NCI-H187 treated with DMSO at 0.1 percent for 48 hours (cell line): Measurements from ENCODE around the gene F8.
"Not testable (repeated sequence)": the region's sequence is repeated elsewhere in the genome, so short reads cannot be mapped to it uniquely, and the experiment has no call there.

Experiments
- DNase-seq: peaks from one replicate; lab custom pipeline; 2025; lab: John Stamatoyannopoulos, UW

F8 gene

DNA sequence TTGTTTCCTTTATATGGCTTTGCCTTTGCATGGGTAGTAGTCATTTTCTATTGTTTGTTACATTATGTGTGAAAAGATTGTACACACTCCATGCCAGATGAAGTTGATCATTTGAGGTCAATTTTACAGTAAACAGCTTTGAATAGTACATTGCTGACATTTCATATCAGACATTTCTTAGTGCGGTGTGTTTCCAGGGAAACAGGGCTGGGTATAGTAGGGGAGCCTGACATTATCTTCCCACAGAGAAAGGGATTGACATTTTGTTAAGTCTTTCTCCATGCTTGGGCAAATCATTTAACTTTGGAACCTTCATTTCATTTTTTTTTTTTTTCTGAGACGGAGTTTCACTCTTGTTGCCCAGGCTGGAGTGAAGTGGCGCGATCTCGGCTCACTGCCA is 9.1 kb upstream of the F8 start:
- DNase-seq, result no peak

DNA sequence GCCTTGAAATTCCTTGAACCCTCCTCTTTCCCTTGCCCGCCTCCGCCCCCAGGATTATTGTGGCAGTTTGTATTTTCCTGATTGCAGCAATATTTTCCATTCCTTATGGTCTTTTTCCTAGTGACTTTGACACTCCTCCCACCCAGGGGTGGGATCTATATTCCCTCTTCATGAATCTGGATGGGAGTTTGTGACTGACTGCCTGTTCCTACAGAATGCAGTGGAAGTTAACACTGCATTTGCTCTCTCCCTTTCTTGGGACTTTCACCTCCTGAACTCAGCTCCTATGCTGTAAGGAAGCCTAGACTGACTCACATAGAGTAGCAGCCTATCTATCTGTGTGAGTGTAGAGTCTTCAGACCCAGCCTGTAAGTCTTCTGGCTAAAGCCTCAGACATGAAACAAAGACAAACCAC is 6.4 kb upstream of the F8 start:
- no peak for DNase-seq

DNA sequence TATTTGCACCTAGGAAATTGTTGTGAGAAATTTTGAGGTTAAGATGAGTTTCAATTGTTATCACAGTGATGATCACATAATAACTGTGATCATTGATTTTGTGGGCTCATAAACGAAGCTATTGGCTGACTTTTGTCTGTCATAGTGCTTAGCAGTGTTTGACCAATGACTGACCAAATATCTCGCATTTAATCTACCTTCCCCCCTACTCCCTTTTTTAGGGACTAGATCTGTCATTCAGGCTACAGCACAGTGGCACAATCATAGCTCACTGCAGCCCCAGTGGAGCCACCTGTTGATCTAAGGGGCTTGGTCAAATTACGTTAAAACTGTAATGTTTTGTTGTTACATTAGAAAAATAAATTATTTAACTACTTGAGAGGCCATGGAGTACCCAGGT is 5.6 kb upstream of the F8 start:
- no peak for DNase-seq

DNA sequence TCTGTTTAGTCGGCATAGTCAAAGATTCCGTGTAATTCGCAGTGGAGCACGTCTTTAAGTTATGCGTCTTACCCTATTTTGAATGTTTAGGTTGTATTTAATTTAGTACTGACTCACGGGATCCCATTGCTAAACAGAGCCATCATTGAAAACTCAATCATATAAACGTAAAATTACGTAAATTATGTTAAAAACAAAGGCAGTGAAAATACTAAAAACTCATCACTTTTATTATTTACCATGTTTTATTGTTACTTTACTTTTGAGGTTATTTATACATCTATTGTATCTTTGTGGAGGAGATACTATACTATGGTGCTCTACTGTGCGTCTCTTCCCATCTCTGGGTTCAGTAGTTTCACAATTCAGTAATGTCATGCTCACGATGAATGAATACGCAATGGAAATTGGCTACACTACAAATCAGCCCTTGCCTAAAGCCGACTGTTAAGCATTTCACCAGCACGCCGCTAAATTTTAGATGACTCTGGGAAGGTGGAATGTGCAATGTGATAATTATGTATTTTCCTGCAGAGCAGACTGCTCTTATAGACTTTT is 5.1 kb upstream of the F8 start:
- DNase-seq, result no peak

DNA sequence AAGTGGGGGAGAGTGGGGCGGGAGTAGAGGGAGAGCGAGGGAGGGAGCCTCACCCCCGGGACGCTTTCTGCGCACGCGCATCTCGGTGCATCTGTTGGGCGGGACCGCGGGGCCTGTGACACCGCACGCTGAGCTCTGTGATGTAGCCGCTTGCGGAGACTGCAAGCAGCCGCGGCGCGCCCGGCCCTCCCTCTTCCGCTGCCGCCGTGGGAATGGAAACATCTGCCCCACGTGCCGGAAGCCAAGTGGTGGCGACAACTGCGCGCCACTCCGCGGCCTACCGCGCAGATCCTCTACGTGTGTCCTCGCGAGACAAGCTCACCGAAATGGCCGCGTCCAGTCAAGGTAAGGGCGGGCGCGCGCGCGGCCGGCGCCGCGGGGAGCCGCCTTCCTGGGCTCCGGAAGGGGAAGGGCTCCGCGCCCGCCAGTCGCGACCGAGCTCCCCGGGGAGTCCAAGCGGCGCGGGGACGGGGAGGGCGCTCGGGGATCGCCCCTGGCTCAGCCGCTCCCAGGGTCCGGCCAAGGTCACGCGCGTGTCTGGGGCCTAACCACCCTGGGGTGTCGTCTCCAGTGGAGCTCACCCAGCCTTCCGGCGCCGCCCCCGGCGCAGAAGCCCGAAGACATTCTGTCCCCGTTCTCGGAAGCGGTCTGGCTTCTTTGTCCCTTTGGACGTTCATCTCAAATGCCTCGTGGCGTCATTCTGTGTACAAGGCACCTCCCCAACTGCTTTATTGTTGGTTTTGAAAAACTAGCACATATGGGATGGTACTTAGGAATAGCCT is 4.4 kb upstream of the F8 start, which contains the start of gene FUNDC2:
Gene FUNDC2, plus strand, starts transcription at position 118 of the 782 bp plus-strand sequence. Its CDS starts 95 bp downstream, at position 213.
- peak; percentile 77 for DNase-seq

DNA sequence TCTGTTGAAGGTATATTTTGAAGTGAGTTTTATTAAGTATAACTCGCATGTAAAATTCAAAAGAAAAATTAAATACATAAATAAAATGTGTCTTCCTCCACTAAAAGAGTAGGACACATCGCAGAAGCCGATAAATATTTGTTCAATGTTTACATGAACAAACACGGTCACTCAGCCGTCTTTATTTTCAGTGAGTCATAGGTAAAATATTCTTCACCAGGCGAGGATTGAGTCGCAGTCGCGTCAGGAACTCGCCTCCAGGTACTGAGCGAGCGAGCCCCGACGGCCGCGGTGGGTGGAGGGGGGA is 3.9 kb upstream of the F8 start:
- no peak for DNase-seq

DNA sequence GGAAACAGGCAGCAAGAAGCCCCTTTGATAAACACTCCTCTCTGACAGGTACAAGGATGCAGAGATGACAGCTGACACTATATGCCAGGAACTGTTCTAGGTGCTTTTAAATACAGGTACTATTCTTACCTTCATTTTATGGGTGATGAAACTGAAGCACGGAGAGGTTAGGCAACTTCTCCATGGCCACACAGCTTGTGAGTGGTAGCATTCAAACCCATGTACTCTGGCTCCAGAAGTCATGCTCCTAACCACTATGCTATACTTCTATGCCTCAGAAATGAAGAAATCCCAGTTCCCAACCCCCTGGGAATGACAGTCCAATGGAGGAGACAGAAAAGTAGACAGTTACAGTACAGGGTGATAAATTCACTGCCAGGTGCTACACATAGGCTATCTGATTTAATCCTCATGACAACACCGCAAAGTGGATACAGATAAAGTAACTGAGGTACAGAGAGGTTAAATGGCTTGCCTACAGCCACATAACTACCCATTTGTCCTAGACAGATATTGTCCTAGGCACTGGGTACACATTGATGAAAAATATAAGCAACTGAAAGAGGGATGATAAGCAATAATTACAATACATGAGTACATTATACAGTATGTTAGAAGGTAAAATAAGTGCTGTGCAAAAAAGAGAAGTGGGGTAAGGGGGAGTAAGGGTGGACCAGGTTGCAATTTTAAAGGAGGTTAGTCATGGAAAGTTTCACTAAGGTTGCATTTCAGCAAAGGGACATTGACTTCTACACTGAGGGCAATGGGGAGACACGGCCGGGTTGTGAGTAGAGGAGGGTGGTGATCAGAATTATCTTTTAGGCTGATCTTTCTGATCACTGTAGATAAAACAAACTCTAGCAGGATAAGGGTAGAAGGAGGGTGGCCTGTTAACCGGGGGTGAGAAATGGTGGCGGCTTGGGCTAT is 1.6 kb upstream of the F8 start:
- DNase-seq, result no peak

DNA sequence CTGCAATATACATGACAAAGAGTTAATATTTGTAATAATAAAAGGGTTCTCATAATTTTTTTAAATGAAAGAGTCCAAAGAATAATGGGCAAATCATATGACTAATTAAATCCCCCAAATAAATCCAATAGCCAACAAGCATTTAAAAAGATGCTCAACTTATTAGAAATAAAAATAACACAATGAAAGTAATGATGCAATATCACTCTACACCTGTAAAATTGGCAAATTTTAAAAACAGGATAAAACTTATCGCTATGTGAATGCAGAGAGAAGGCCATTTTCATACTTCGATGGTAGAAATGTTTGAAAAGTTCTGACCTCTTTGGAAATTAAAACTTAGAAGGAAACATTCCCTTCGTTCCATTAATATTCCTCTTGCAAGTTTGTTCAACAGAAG is 1.9 kb downstream of the F8 start:
- no peak for DNase-seq

DNA sequence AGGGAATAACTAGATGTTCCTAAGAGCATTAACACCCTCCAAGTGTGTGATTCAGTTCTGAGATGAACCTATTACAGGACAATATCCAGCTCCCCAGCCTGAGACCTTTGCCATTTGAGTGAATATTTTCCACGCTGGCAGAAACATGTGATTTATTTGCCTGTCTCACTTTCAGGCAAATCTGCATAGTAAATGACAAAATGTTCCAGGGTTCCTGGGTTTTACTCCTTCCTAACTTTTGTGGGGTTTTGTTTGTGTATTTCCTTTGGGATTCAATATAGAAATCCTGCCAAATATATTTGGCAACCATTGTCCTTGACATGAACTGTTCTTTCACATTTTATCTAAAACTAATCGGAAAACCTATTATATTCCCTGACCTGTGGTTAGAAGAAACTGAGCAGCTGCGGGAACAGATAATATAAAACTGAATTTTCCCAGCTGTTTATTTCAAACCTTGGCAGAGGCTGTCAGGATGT is 12.5 kb downstream of the F8 start:
- no peak for DNase-seq

DNA sequence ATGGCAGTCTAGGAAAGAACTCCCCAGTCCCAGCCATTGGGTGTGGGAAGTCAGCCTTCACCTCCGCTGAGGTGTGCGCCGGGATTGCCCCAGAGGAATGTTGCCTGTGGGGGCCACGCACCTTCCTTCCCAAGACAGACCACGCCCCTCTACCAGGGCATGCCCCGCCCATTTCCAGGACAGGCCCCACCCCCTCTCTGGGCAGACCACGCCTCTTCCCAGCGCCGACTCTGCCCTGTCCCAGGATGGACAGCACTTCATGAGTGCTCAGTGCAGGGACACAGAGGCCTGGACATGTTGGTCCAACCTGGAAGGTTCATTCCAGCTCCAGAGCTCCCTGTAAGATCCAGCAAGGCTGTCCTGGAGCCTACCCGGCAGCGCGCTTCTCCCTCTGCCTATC is 13.9 kb downstream of the F8 start:
- not testable (repeated sequence) for DNase-seq

DNA sequence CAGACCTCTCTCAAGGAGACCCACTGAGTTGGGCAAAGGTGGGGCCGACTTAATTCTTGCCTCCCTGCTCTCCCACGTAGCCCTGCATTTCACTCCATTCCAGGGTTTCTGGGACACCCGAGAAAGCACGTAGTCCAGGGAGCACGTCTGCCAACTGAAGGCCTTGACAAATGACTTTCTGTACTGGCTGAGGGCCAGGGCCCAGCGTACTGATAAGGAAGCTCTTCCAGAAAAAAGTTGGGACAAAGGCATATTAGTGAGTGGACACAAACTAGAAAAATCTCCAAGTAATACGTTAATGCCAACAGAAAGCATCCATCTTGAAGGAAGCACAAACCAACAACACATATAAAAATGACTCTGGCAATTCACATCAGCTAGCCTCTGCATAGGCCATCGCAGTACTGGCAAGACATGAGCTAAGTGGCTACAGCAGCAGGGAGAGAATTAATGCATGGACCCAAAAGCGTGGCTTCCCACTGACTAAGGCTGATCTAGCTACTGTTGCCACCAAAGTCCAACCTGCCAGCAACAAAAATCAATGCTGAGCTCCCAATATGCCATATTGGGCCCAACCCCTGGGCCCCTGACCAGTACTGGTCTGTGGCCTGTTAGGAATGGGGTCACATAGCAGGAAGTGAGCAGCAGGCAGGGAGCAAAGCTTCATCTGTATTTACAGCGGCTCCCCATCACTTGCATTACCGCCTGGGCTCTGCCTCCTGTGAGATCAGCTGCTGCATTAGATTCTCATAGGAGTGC is 15.4 kb downstream of the F8 start:
- not testable (repeated sequence) for DNase-seq

DNA sequence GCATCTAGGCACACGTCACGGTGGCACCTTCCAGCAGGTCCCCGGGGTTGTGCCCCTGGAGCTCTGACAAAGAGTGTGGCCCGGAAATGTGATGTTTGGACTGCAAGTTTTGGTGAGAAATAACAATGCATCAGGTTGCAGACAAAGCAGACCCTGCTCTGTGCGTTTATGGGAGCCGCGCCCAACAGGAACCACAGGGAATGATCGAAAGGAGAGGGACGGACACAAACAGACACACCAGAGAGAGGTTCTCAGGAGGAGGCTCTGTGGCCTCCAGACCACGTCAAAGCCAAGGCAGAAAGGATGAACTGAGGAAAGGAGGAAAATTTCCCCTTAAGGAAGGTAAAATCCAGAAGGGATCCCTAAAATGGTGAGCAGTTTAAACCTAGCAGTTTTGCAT is 16.1 kb downstream of the F8 start:
- DNase-seq, result not testable (repeated sequence)

DNA sequence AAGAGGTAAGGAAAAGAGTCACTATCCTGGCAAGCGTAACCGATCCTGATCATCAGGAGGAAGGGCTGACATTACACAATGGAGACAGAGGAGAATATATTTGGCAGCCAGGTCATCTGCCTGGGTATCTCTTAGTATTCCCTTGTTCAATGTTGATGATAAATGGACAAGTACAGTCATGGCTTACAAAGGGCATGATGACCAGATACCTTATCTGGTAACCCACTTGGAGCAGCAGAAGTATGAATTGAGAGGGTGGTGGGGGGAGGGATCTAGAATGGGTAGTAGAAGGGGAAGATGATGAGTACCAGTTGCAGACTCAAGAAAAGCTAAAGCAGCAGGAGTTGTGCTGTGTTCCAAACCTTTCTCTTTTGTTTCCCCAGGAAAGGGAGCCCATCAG is 17.3 kb downstream of the F8 start:
- DNase-seq, result no peak

DNA sequence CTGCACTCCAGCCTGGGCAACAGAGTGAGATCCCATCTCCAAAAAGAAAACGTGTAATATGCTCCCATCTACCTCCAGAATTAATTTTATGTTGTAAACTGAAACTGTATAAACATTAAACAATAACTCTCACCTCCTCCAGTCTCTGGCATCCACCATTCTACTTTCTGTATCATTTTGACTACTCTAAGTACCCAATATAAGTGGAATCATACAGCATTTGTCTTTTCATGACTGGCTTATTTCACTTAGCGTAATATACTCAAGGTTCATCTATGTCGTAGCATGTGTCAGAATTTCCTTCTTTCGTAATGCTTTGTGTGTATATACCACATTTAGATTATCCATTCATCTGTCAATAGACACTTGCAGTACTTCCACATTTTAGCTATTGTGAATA is 20.6 kb downstream of the F8 start:
- DNase-seq, result no peak

DNA sequence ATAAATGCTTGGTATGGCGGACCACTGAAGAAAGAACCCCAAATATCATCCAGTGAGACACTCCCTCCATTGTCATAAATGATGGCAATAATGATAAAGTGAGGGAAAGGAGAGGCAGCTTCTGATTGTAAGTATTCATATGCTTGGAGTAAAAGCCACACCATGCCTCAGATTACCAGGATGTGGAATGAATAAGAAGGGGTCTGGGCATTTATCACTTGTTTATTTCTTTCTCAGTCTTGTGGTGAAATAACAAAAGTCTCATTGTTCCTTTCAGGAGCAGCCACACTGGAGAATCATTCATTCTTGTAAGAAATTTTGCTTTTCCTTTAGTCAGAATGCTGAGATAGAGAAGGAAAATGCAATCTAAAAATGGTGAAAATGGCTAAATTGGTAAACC is 21.7 kb downstream of the F8 start:
- no peak for DNase-seq

DNA sequence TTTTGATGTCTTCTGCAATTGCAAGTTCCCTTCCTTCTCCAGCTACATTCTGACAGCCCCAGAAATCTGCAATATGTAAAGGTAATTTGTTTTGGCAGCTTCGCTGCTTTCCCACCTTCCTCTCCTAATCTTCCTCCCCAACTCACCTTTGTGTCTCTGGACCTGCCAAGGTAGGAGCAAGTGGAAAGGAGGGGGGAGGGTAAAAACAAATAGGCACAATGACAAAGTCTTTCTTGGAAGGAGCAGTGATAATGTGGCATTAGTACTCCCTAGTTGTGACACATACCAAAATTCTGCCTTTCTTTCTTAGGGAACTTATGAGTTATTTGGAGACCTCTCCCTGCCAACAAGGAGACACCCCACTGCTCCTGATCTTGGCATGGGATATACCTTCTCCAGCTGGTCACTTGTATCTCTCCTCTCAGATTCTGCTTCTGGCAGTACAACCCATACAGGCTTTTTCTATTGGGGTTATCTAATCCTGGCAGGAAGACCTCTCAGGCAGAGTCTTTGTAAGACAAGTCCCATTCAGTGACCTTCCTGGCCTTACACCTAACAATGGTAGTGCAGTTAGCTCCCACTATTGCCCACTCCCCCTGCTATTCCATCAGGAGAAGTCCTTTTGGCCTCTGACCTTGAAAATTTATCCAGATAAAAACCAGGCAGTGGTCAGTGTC is 24.2 kb downstream of the F8 start:
- no peak for DNase-seq

DNA sequence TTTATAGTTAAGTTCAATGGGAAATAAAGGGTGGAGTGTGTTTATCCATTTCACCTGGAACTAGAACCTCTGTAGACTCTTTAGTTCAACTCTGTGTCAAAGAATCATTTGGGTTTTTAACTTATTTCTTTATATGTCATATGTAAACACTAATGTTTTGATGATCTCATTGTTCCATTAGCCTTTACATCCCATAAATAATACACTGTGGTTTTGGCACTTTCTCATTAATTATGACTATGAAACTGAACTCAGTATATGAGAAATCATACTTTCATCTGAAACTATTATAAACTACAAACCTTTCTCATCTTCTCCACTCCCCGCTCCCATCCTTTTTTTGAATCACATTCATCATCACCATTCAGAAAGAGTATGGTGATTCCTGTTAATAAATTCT is 31.0 kb downstream of the F8 start:
- no peak for DNase-seq

DNA sequence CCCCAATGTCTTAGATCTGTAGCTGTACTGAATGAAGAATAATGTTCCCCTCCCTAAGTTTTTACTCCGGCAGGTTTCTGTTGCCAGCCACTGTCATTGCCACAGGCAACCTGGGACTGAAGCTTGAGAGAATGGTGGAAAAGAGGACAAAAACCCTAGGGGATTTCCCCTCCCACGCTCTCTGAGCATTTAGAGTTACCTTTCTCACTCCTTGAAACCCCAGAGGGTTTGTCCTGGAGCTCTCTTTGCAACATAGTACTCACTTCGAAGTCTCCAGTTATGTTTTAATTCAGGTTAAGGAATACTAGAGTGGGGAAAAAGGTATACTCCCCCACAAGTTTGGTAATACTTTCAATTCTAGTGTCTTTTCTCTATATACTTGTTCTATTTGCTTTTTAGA is 31.5 kb downstream of the F8 start:
- no peak for DNase-seq

DNA sequence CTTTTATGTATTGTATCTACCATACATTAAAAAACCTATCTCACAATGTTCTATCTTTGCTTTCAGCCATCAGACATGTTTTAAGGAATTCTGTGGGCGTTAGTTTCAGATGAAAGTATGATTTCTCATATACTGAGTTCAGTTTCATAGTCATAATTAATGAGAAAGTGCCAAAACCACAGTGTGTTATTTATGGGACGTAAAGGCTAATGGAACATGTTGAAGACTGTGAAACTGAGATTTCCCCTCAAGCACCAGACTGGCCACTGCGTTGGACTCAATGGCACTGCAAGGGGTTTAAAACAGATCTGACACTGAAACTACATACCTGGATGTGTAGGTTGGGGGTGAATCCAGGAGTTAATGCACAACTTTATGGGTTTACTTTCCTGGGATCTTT is 32.0 kb downstream of the F8 start:
- DNase-seq, result no peak

DNA sequence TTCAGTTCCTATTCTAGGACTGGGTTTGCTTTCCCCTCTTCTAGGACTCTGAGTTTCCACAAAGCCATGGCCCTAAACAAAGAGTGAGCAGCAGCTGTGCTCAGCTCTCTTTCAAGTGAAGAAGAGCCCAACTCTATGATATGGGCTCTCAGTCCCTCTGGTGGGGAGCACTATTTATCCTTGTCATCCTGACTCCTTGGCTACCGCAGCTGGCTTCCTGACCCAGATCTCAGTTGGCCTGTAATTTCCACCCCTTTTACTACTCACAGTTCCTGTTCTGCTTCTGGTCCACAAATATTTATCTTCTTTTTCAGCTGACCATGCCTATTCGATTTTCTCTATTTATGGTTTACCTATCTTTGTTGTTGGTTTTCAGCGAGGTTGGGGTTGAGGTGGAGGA is 33.8 kb downstream of the F8 start:
- DNase-seq, result no peak

DNA sequence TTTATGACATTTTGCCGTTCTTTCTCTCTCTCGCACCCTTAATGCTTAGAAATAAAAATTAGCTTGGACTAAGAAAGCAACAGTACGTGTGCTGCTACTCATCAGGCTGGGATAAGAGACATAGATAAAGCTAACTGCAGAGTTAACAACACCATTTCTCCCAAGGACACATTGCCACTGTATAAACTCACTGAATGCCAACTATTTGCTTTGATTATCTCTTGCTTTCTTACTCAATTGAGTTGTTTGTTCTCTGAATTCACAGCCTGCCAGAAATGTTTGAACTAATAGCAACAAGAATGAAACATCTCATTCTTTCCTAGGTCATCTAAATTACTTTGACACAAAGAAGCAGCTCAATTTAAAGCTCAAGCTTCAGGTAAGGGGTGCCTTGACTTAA is 34.6 kb downstream of the F8 start:
- DNase-seq, result no peak
